ENCODE data around the gene ALAS1. TPM values are rescaled to one million over a fixed set of nuclear protein-coding genes. Genes with fewer than 3 reads are reported as not detected.

ALAS1 gene
- total and polyA plus RNA-seq, 2 donors (not counting 3 experiments of a cell fraction or from before 2014, with no cell fraction given) = 45.1 to 72.1 TPM

DNA sequence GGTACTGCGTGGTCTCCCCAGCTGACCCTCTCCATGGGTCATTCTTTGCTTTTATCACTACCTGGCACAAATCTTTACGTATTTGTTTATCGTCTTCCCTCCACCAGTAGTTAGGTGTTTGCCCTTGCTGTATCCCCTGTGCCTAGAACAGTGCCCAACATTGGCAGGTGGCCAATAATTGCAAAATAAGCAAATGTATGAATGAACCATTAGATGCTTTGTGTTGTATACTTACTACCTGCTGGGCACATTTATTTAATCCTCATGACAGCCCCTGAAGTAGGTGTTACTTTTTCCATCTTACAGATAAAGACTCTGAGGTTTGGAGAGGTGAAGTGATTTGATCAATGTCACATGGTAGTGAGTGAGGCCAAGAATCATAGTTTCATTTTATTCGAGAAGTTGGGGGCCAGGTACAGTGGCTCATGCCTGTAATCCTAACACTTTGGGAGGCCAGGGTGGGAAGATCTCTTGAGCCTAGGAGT lies 43.0 kb downstream of the ALAS1 start:
- POLR2A ChIA-PET = interaction anchor here (0.8 kb wide), 1 partner anchor 39 kb away, joined by 3 read pairs; no protein-coding TSS in a partner anchor
- intact Hi-C loops (cut with micrococcal nuclease) (no loop called here), dilution Hi-C loops (cut with MboI; ENCODE audit: extremely low pct_ligation_motif_present, low sequenced_read_pairs) (no loop called here)
- Histone ChIP-seq H3K9ac (replicated peaks; ENCODE audit: extremely low read depth, insufficient read depth, low read length) (no peak overlapping the region), H3K36me3 (ENCODE audit: control insufficient read depth in 2 of 2, extremely low read depth in 1 of 2, insufficient read depth in 2 of 2, low read length in 2 of 2) (no peaks in the 10 kb centered on the region), H4K20me1 (replicated peaks; ENCODE audit: control insufficient read depth, extremely low read depth, insufficient read depth, low read length) (no peaks in the 10 kb centered on the region), H2AFZ (ENCODE audit: low read depth, low read length) (no peak overlapping the region), H3K4me1 (ENCODE audit: control insufficient read depth, extremely low read depth, insufficient read depth, low read length) (peaks cover 36% of the 10 kb centered on the region), H3K4me2 (ENCODE audit: insufficient read depth, low read length) (no peak overlapping the region), H3K9me3 (replicated peaks; ENCODE audit: control insufficient read depth, insufficient read depth, low read length) (no peaks in the 10 kb centered on the region), H3K27ac (ENCODE audit: insufficient read depth, low read depth, low read length) (no peak overlapping the region), H3K79me2 (ENCODE audit: control insufficient read depth, insufficient read depth, low read length) (peaks cover 29% of the 10 kb centered on the region), H3K9me1 (replicated peaks; ENCODE audit: control insufficient read depth, extremely low read depth, insufficient read depth, low read length) (no peaks in the 10 kb centered on the region), H3K27me3 (ENCODE audit: control insufficient read depth in 2 of 2, insufficient read depth in 2 of 2, low read length in 2 of 2) (no peaks in the 10 kb centered on the region), H3K4me3 (replicated peaks in 1 of 3; ENCODE audit: insufficient read depth in 1 of 3, low read depth in 1 of 3, low read length in 3 of 3) (no peak overlapping the region)
- BruUV-seq (replicated peaks) = no TSS peak
- TF ChIP-seq POLR2A (IDR thresholded peaks at IDR 0.05; ENCODE audit: low read depth, low read length) (no peak), POLR2AphosphoS5 (IDR thresholded peaks at IDR 0.05; ENCODE audit: insufficient read depth, low read depth, low read length) (no peak), EZH2 (IDR thresholded peaks at IDR 0.05; ENCODE audit: borderline replicate concordance, low read depth, low read length, severe bottlenecking) (no peak), GATA2 (IDR thresholded peaks at IDR 0.05; ENCODE audit: insufficient read depth, insufficient read length, low read depth, low read length) (no peak), FOS (IDR thresholded peaks at IDR 0.05; ENCODE audit: borderline replicate concordance, insufficient read depth, low read length) (no peak), CTCF (IDR thresholded peaks at IDR 0.05; ENCODE audit: extremely low read depth in 1 of 2, insufficient read depth in 1 of 2, low read depth in 1 of 2, low read length in 2 of 2) (no peak), MYC (IDR thresholded peaks at IDR 0.05; ENCODE audit: low read depth, low read length) (no peak), JUN (IDR thresholded peaks at IDR 0.05; ENCODE audit: borderline replicate concordance, insufficient read depth, insufficient read length, low read depth) (no peak)
- FAIRE-seq (no peak), DNase-seq (ENCODE audit: low read depth, low spot score) (no peak)
- CTCF ChIA-PET = interaction anchor here (0.6 to 7.3 kb wide), 10 partner anchors 9 to 98 kb away, joined by 3 to 104 read pairs (median 5); partner anchors contain the start of genes GLYCTK, TLR9 and WDR82
